HL-60 (cell line): ENCODE data around the gene IL1RAPL1.

Experiments
- DNase-seq, 2 experiments: peaks; one replicate each; pipeline ENCODE4 v3.0.0-alpha.2; 2010 to 2020; ENCODE audit warnings: low read depth in 1 of 2, low spot score in 1 of 2
- H3K27ac ChIP-seq: fragments of 250-450 bp; sonication (Bioruptor Pico); replicated peaks from 2 replicates; pipeline ENCODE4 v1.5.1; 2020; ENCODE audit warnings: mild to moderate bottlenecking, moderate library complexity
- H3K27me3 ChIP-seq: fragments of 250-450 bp; sonication (Bioruptor Pico); 2 replicates; pipeline ENCODE4 v1.5.1; 2021; ENCODE audit warnings: mild to moderate bottlenecking, moderate library complexity; ENCODE audit not compliant: insufficient read depth, poor library complexity, severe bottlenecking
- H3K4me3 ChIP-seq: replicated peaks from 2 replicates; pipeline ENCODE4 v1.5.1; 2011; ENCODE audit warnings: mild to moderate bottlenecking, control low read depth, low read length; ENCODE audit not compliant: insufficient read depth
- CTCF ChIP-seq: IDR thresholded peaks from one replicate; pipeline ENCODE4 v1.5.1; 2011; ENCODE audit warnings: low read length, control low read depth, inconsistent platforms; ENCODE audit not compliant: insufficient read depth
- GABPA ChIP-seq: IDR thresholded peaks from 2 replicates; pipeline ENCODE4 v1.6.1; 2012; ENCODE audit warnings: low read depth
- POLR2AphosphoS5 ChIP-seq: IDR thresholded peaks from 2 replicates; pipeline ENCODE4 v1.6.1; 2012; ENCODE audit warnings: low read depth
- REST ChIP-seq: IDR thresholded peaks from 2 replicates; pipeline ENCODE4 v1.6.1; 2012; ENCODE audit warnings: low read depth; ENCODE audit not compliant: insufficient replicate concordance
- SPI1 ChIP-seq: IDR thresholded peaks from 2 replicates; pipeline ENCODE4 v1.6.1; 2012; ENCODE audit warnings: low read depth, mild to moderate bottlenecking, borderline replicate concordance

IL1RAPL1 gene

GRCh38 chrX:28613558-28613957 lies 26.3 kb downstream of the IL1RAPL1 start:
- Histone ChIP-seq H3K27me3 (no peaks in the 10 kb centered on the region), H3K4me3 (no peak overlapping the region), H3K27ac (no peak overlapping the region)
- TF ChIP-seq SPI1 (no peak), POLR2AphosphoS5 (no peak)
- no peak for DNase-seq

GRCh38 chrX:28625223-28625622 lies 38.0 kb downstream of the IL1RAPL1 start:
- DNase-seq = no peak
- TF ChIP-seq REST (no peak), SPI1 (no peak), CTCF (no peak), GABPA (no peak), POLR2AphosphoS5 (no peak)
- Histone ChIP-seq H3K27ac (no peak overlapping the region), H3K27me3 (no peaks in the 10 kb centered on the region), H3K4me3 (no peak overlapping the region)

GRCh38 chrX:28626515-28626914 lies 39.3 kb downstream of the IL1RAPL1 start:
- DNase-seq = no peak
- H3K4me3 ChIP-seq = no peak overlapping the region

More at GRCh38 chrX:28626515-28626914, 39.3 kb downstream of the IL1RAPL1 start:
- Histone ChIP-seq H3K27me3 (no peaks in the 10 kb centered on the region), H3K27ac (no peak overlapping the region)
- TF ChIP-seq POLR2AphosphoS5 (no peak), REST (no peak), CTCF (no peak), SPI1 (no peak)
